NT2/D1 (cell line): ENCODE results near the gene ALOXE3.

Experiments used
- DNase-seq: peaks from one replicate; pipeline ENCODE4 v3.0.0-alpha.2; 2011; ENCODE audit warnings: low read depth, low spot score
- H3K27me3 ChIP-seq: 2 replicates; pipeline ENCODE4 v1.6.0; 2011; ENCODE audit warnings: mild to moderate bottlenecking; ENCODE audit not compliant: insufficient read length, insufficient read depth
- H3K36me3 ChIP-seq: 2 replicates; pipeline ENCODE4 v1.6.1; 2011; ENCODE audit warnings: mild to moderate bottlenecking, low read length, mixed read lengths; ENCODE audit not compliant: insufficient read depth, insufficient read length
- H3K4me1 ChIP-seq: 2 replicates; pipeline ENCODE4 v1.5.1; 2011; ENCODE audit not compliant: insufficient read depth, insufficient read length
- H3K4me3 ChIP-seq: 2 replicates; pipeline ENCODE4 v1.5.1; 2011; ENCODE audit warnings: low read depth; ENCODE audit not compliant: insufficient read length
- H3K9ac ChIP-seq: 2 replicates; pipeline ENCODE4 v1.6.0; 2011; ENCODE audit warnings: low read depth; ENCODE audit not compliant: insufficient read length
- H3K9me3 ChIP-seq: 2 replicates; pipeline ENCODE4 v1.5.1; 2011; ENCODE audit warnings: mild to moderate bottlenecking, low read length; ENCODE audit not compliant: insufficient read depth
- SUZ12 ChIP-seq: IDR thresholded peaks from 2 replicates; pipeline ENCODE4 v1.6.1; 2011; ENCODE audit not compliant: insufficient read length, insufficient read depth; ENCODE audit errors: extremely low read depth
- YY1 ChIP-seq: IDR thresholded peaks from 2 replicates; pipeline ENCODE4 v1.6.1; 2011; ENCODE audit not compliant: insufficient read length, insufficient read depth
- ZNF274 ChIP-seq: IDR thresholded peaks from 2 replicates; pipeline ENCODE4 v1.6.1; 2011; ENCODE audit warnings: mild to moderate bottlenecking, low read depth, low read length

The ALOXE3 gene

DNA sequence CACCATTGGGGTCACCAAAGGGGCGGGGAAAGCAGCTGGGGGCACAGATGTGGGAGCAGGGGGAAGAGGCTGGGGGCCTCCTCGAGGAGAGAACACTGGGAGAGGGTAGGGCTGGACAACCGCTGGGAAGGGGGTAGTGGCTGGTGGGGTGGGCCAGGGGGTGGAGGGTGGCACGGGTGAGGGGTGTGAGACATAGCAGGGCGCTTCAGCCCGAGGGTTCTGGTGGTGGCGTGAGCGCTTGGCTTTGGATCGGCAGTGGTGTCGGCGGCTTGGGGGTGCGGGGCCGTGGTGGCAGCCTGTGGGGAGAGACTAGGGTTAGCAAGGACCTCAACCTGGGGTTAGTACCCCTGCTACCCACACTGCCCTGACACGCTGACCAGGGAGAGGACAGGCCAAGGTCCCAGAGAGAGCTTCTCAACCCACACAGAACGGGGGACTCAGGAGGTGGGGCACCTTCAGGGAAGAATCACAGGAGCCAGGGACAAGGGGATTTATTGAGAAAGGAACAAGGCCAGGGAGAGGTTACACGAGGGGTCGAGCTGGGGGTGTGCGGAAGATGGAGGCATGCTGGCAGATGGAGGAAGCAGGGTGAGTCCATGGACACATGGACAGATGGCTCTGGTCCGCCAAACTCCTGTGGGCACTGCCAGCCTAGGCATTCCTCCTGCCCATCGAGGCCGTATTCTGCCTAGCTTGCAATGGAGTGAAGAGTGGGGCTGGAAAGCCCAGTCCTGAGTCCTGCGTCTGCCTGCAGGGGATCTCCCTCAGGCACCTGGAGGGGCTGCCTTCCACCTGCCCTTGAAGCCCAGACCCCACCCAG lies 25.5 kb upstream of the ALOXE3 start:
- Histone ChIP-seq H3K36me3 (peaks cover 78% of the 10 kb centered on the region), H3K27me3 (no peaks in the 10 kb centered on the region), H3K4me1 (peaks cover 4% of the 10 kb centered on the region), H3K4me3 (no peak overlapping the region), H3K9me3 (no peaks in the 10 kb centered on the region), H3K9ac (no peak overlapping the region)
- no peak for DNase-seq
- TF ChIP-seq SUZ12 (no peak), YY1 (no peak), ZNF274 (no peak)

DNA sequence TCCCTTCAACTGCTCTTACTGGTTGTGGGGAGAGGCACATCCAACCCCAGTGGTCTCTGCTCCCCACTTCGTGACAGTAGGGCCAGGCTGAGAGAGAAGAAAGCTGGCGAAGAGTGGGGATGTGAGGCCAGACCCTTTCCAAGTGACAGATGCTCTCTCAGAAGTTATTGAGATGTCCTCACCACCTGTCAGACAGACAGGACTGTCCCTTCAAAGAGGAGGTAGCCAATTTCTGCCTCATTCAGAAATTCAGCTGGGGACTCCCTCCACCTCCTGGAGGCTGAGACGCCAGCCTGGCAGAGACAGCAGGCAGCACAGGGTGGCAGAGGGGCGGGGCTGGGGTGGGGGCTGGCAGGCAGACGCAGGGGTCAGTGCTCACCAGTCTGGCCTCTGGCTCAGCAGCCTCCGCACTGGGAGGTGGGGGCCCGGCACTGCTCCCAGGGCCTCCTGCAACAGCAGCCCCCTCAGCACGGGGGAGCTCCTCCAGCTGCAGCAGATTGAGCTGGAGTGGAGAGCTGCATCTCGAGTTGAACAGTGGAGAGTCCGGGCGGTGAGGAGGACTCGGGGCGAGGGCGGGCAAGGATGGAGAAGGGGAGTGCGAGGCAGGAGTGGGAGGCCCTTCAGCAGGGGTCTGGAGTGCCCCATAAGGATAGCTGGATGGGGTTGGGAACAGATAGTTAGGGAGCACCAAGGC lies 24.7 kb upstream of the ALOXE3 start:
- Histone ChIP-seq H3K4me3 (no peak overlapping the region), H3K27me3 (no peaks in the 10 kb centered on the region), H3K9me3 (no peaks in the 10 kb centered on the region), H3K9ac (no peak overlapping the region), H3K36me3 (peaks cover 71% of the 10 kb centered on the region), H3K4me1 (peaks cover 4% of the 10 kb centered on the region)
- no peak for DNase-seq
- TF ChIP-seq ZNF274 (no peak), YY1 (no peak), SUZ12 (no peak)

DNA sequence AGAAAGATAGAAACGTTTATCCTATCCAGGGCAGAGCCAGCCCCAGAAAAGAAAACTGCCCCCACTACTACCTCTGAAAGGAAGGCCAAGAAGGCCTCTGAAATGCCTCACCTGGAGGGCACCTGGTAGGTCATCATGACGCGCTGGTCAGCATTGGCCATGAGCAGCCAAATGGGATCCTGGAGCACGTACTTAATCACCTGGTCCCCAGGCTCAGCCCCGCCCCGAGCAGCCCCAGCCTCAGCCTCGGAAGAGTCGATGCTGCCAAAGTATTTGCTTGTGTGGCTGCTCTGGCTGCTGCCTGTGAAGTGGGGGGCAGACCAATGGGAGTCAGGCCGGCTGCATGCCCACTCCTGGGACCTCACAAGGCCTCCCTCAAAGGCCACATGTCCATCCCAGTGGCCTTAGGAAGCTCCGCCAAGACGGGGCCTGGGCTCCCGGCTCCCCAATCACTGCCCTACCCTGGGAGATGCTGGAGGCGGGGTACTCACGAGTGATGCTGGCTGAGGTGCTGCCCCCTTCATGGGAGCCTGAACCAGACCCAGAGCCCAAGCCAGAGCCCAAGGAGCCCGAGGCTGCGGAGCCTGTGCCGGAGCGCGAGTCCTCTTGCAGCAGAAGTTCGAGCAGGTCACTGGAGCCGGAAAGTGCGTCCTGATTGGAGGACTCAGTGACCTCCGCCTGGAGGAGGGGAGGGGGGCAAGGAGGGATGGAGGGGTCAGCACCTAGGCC lies 24.0 kb upstream of the ALOXE3 start:
- peaks cover 64% of the 10 kb centered on the region for H3K36me3 ChIP-seq
- no peak for DNase-seq
- H3K4me1 ChIP-seq = peaks cover 4% of the 10 kb centered on the region
- peaks cover 3% of the 10 kb centered on the region for H3K27me3 ChIP-seq
- H3K4me3 ChIP-seq = no peak overlapping the region
- H3K9ac ChIP-seq = no peak overlapping the region
- no peaks in the 10 kb centered on the region for H3K9me3 ChIP-seq
- no peak for TF ChIP-seq SUZ12
- no peak for TF ChIP-seq YY1
- TF ChIP-seq ZNF274 = no peak

DNA sequence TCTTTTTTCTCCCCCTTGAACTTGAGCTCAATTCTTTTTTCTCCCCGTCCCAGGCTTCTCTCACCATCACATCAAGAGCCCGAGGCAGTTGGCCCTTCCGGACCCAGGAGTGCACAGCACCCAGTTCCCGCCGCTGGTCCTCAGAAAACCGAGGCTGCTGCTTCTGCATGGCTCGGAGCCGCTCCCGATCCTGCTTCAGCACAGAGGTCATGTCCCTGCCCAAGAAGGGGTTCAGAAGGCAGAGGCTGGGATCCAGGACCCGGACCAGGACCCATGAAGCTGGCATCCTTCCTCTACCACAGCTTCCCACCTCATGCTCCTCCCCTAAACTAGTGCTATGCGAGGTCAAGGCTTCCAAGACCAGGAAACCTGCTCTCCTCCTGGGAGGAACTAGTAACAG lies 23.4 kb upstream of the ALOXE3 start:
- H3K9ac ChIP-seq = no peak overlapping the region
- no peak overlapping the region for H3K4me3 ChIP-seq
- H3K9me3 ChIP-seq = no peaks in the 10 kb centered on the region
- peaks cover 6% of the 10 kb centered on the region for H3K27me3 ChIP-seq
- H3K36me3 ChIP-seq = peaks cover 58% of the 10 kb centered on the region
- TF ChIP-seq ZNF274 (no peak), YY1 (no peak), SUZ12 (no peak)
- H3K4me1 ChIP-seq = peaks cover 4% of the 10 kb centered on the region
- no peak for DNase-seq

- no peak for DNase-seq
- no peak for TF ChIP-seq SUZ12
- no peak for TF ChIP-seq ZNF274
- no peak for TF ChIP-seq YY1
- Histone ChIP-seq H3K9ac (no peak overlapping the region), H3K27me3 (peaks cover 6% of the 10 kb centered on the region), H3K9me3 (no peaks in the 10 kb centered on the region), H3K36me3 (peaks cover 51% of the 10 kb centered on the region), H3K4me3 (no peak overlapping the region), H3K4me1 (peaks cover 4% of the 10 kb centered on the region)
Observed at GRCh38 chr17:8141045-8141444, 22.7 kb upstream of the ALOXE3 start.

DNA sequence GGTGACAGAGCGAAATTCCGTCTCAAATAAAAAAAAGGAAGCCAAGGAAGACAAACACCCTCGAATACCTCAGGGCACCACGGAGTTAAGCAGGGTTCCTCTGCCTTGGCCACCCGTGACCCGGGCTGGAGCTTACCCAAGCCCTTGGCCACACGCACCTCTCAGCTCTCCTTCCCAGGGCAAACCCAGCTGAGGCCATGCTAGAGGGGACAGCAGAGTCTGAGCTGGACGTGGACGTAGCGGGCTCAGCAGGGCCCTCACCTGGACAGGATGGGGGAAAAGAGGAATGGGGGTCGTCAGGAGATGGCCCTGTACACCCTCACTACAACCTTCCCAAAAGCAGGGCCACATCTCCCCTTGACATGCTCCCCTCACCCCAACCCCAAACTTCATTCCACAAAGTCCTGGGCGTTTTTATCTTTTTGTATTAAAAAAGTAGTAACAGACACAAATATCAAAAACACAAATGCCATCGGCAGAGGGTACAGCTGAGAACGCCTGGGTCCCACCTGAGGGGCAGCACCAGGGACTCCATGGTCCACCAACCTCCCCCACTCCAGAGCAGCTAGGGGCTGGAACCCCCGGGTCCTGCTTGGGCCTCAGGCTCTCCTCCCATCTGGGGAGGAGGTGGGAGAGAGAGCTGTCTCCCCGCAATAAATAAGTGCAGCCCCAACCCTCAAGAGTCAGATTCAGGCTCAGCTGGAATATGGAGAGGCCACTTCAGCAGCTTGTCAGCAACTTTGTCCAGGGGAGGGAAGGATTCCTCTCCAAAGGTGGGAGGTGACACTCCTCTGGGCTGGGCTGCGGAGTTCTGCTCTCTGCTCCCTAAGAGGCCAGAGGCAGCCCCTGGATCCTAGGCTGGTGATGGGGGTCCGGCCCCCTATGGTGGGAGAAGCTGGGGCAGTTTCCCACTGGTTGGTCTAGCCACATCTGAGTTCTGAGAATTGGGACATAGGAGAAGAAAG lies 22.0 kb upstream of the ALOXE3 start:
- H3K9ac ChIP-seq = no peak overlapping the region
- DNase-seq = no peak

More for the DNA sequence above, 22.0 kb upstream of the ALOXE3 start:
- H3K27me3 ChIP-seq = peaks cover 6% of the 10 kb centered on the region
- no peaks in the 10 kb centered on the region for H3K9me3 ChIP-seq
- TF ChIP-seq SUZ12 (no peak), ZNF274 (no peak), YY1 (no peak)
- H3K4me1 ChIP-seq = peaks cover 4% of the 10 kb centered on the region
- H3K4me3 ChIP-seq = no peak overlapping the region
- H3K36me3 ChIP-seq = peaks cover 45% of the 10 kb centered on the region
